Endodermal cell (in vitro differentiated cells): ENCODE data around the gene ABCC5. TPM values are rescaled to one million over a fixed set of nuclear protein-coding genes. Genes with fewer than 3 reads are reported as not detected.

Experiments used
- DNase-seq: peaks from one replicate; pipeline ENCODE4 v3.0.0-alpha.2; 2017
- H3K27ac ChIP-seq: 2 replicates; pipeline ENCODE4 v1.5.1; 2013; ENCODE audit warnings: mild to moderate bottlenecking, low read depth, low read length, moderate library complexity
- H3K27me3 ChIP-seq: 2 replicates; pipeline ENCODE4 v1.6.1; 2013; ENCODE audit warnings: mild to moderate bottlenecking, low read length, moderate library complexity; ENCODE audit not compliant: insufficient read depth, control insufficient read depth, poor library complexity, severe bottlenecking
- H3K36me3 ChIP-seq: 2 replicates; pipeline ENCODE4 v1.7.0; 2013; ENCODE audit warnings: mild to moderate bottlenecking, low read length, moderate library complexity; ENCODE audit not compliant: control insufficient read depth, insufficient read depth
- H3K4me1 ChIP-seq: one replicate; pipeline ENCODE4 v1.7.0; 2013; ENCODE audit warnings: low read length; ENCODE audit not compliant: control insufficient read depth, insufficient read depth
- H3K4me3 ChIP-seq: 2 replicates; pipeline ENCODE4 v1.5.1; 2013; ENCODE audit warnings: mild to moderate bottlenecking, low read length, moderate library complexity
- H3K9ac ChIP-seq: 2 replicates; pipeline ENCODE4 v1.6.1; 2013; ENCODE audit warnings: mild to moderate bottlenecking, low read length, moderate library complexity; ENCODE audit not compliant: poor library complexity, severe bottlenecking; ENCODE audit errors: extremely low read depth
- H3K9me3 ChIP-seq: 2 replicates; pipeline ENCODE4 v1.6.1; 2013; ENCODE audit warnings: mild to moderate bottlenecking, low read length, moderate library complexity; ENCODE audit not compliant: control insufficient read depth
- H3K27ac Mint-ChIP-seq: 2 replicates; pipeline ENCODE4 v1.8.0; 2020; ENCODE audit warnings: mixed read lengths
- H3K27me3 Mint-ChIP-seq: 2 replicates; pipeline ENCODE4 v1.8.0; 2021; ENCODE audit warnings: mild to moderate bottlenecking, mixed read lengths; ENCODE audit not compliant: insufficient read depth
- H3K36me3 Mint-ChIP-seq: 2 replicates; pipeline ENCODE4 v1.8.0; 2020; ENCODE audit warnings: low read depth, mixed read lengths
- H3K4me1 Mint-ChIP-seq: 2 replicates; pipeline ENCODE4 v1.8.0; 2020; ENCODE audit warnings: mixed read lengths
- H3K4me3 Mint-ChIP-seq: 2 replicates; pipeline ENCODE4 v1.8.0; 2020; ENCODE audit warnings: mild to moderate bottlenecking, moderate library complexity, mixed read lengths
- H3K9me3 Mint-ChIP-seq: 2 replicates; pipeline ENCODE4 v1.8.0; 2020; ENCODE audit warnings: mild to moderate bottlenecking, mixed read lengths
- WGBS, 2 experiments: methylation state at CpG; one replicate each; pipeline versions ENCODE4 v1.1.5 to v1.1.7; 2013; ENCODE audit warnings: missing lambda C conversion rate in 2 of 2, mixed read lengths in 1 of 2; ENCODE audit not compliant: insufficient coverage in 1 of 2, insufficient read length in 1 of 2; 5-methylcytosine and 5-hydroxymethylcytosine counted together
- total RNA-seq, 2 donors: library from RNA; stranded (reverse); fragmentation: NEBNext Ultra II Directional in 1 of 2; extraction: Animal tissue kit (Norgen Biotek cat#: 25700) in 1 of 2; gene quantifications; 2 replicates in 1 of 2; 3 replicates in 1 of 2; pipeline ENCODE4 v1.2.1, GENCODE V29; 2021
- TF ChIP-seq, protein P1 (sequence below): fragments of 200-600 bp; sonication (generic); conservative IDR thresholded peaks from 2 replicates; pipeline ENCODE4 v1.5.0; 2021; ENCODE audit warnings: antibody characterized with exemption, mild to moderate bottlenecking

The ABCC5 gene
- total RNA-seq, 2 donors from 2014 or later, result 32.8 to 35.7 TPM

- Histone ChIP-seq H3K4me1 (no peaks in the 10 kb centered on the region), H3K9ac (no peak overlapping the region), H3K27ac (no peak overlapping the region), H3K27me3 (no peaks in the 10 kb centered on the region), H3K9me3 (no peaks in the 10 kb centered on the region), H3K36me3 (peaks cover 33% of the 10 kb centered on the region), H3K4me3 (no peak overlapping the region)
- H3K36me3 Mint-ChIP-seq, result peaks cover 47% of the 10 kb centered on the region
- H3K4me1 Mint-ChIP-seq, result peaks cover 24% of the 10 kb centered on the region
- no peak overlapping the region for H3K4me3 Mint-ChIP-seq
- no peak for DNase-seq
- H3K27ac Mint-ChIP-seq, result peak overlapping the region; percentile 10
- no peaks in the 10 kb centered on the region for H3K27me3 Mint-ChIP-seq
- WGBS, 2 experiments, result 92 to 100% methylated on average over 4 to 6 of the region's 6 CpGs
- H3K9me3 Mint-ChIP-seq, result peaks cover 1% of the 10 kb centered on the region
- TF ChIP-seq, protein P1, sequence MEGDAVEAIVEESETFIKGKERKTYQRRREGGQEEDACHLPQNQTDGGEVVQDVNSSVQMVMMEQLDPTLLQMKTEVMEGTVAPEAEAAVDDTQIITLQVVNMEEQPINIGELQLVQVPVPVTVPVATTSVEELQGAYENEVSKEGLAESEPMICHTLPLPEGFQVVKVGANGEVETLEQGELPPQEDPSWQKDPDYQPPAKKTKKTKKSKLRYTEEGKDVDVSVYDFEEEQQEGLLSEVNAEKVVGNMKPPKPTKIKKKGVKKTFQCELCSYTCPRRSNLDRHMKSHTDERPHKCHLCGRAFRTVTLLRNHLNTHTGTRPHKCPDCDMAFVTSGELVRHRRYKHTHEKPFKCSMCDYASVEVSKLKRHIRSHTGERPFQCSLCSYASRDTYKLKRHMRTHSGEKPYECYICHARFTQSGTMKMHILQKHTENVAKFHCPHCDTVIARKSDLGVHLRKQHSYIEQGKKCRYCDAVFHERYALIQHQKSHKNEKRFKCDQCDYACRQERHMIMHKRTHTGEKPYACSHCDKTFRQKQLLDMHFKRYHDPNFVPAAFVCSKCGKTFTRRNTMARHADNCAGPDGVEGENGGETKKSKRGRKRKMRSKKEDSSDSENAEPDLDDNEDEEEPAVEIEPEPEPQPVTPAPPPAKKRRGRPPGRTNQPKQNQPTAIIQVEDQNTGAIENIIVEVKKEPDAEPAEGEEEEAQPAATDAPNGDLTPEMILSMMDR, result no peak
Measured at GRCh38 chr3:183953471-183954070, 64.1 kb downstream of the ABCC5 start.

DNA sequence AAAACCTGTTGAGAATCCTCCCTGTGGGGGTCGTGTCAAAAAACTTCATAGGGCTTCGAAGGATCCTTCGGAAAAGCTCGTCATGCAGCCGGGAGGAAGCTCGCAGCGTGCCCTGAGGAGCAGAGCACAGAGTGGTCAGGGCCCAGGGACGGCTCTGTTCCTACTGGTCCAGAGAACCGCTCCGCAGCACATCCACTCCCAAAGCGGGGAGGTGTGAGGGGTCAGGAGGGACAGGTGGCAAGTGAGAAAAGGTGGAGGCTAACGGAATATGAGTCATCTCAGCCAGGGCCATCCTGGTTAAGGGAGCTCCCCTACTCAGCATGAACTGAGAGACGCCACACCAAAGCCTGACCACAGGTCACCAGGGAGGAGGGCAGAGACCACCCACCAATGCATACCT, 66.2 kb downstream of the ABCC5 start:
- H3K27me3 Mint-ChIP-seq, result no peaks in the 10 kb centered on the region
- no peaks in the 10 kb centered on the region for H3K9me3 ChIP-seq
- H3K4me3 ChIP-seq, result no peak overlapping the region
- H3K27me3 ChIP-seq, result no peaks in the 10 kb centered on the region
- H3K36me3 Mint-ChIP-seq, result peaks cover 48% of the 10 kb centered on the region
- TF ChIP-seq, protein P1, result no peak
- H3K9me3 Mint-ChIP-seq, result peaks cover 1% of the 10 kb centered on the region
- H3K9ac ChIP-seq, result no peak overlapping the region
- H3K27ac ChIP-seq, result no peak overlapping the region
- no peak overlapping the region for H3K4me3 Mint-ChIP-seq
- H3K4me1 Mint-ChIP-seq, result peaks cover 23% of the 10 kb centered on the region
- H3K36me3 ChIP-seq, result peaks cover 21% of the 10 kb centered on the region
- H3K4me1 ChIP-seq, result no peaks in the 10 kb centered on the region
- H3K27ac Mint-ChIP-seq, result no peak overlapping the region
- peak; percentile 73 for DNase-seq
- WGBS, 2 experiments, result 90 to 94% methylated on average over 9 to 13 of the region's 13 CpGs

DNA sequence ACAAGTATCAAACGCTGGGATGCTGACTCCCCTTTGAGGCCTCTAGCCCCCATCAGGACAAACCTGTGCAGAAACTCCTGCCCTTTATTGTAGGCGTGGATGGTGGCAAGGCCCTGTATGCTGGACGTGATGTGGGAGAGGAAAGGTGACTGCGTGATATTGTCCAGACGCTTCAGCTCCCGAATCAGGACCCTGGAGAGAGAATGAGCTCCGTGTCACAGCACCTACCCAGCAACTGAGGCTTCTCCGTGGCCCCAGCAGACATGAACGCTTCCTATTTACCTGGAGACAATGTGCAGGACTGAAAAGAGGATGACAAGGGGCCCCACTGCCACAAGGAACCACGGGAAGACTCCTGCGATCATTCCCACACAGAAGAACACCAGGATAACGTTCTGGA, 68.0 kb downstream of the ABCC5 start:
- H3K9ac ChIP-seq, result no peak overlapping the region
- H3K4me1 ChIP-seq, result no peaks in the 10 kb centered on the region
- Mint-ChIP-seq H3K27ac (no peak overlapping the region), H3K36me3 (peaks cover 52% of the 10 kb centered on the region), H3K4me3 (no peak overlapping the region), H3K27me3 (no peaks in the 10 kb centered on the region), H3K4me1 (peaks cover 17% of the 10 kb centered on the region), H3K9me3 (no peaks in the 10 kb centered on the region)
- H3K27me3 ChIP-seq, result no peaks in the 10 kb centered on the region
- no peak for DNase-seq
- no peaks in the 10 kb centered on the region for H3K9me3 ChIP-seq
- 92 to 95% methylated on average over 12 of the region's 12 CpGs for whole genome bisulfite sequencing, 2 experiments
- H3K4me3 ChIP-seq, result no peak overlapping the region
- no peak overlapping the region for H3K27ac ChIP-seq
- H3K36me3 ChIP-seq, result peaks cover 27% of the 10 kb centered on the region
- TF ChIP-seq, protein P1, result no peak
